Glomerular endothelial cell (primary cell): ENCODE measurements around the gene ALMS1. TPM values are rescaled to one million over a fixed set of nuclear protein-coding genes. Genes with fewer than 3 reads are reported as not detected.
"Not testable (repeated sequence)": the region's sequence is repeated elsewhere in the genome, so short reads cannot be mapped to it uniquely, and the experiment has no call there.

Experiments
- DNase-seq: peaks from one replicate; pipeline ENCODE4 v3.0.0-alpha.2; 2011; ENCODE audit warnings: low read depth, low spot score; ENCODE audit errors: extremely low read depth
- total RNA-seq: library from RNA; depleted of rRNA; stranded (reverse); fragments of >200 nt; gene quantifications from 2 replicates; pipeline ENCODE4 v1.2.3, GENCODE V29; 2015

ALMS1 gene
- total RNA-seq, 1 donor from 2014 or later, result 17.4 TPM

GRCh38 chr2:73403237-73403636 lies 17.6 kb downstream of the ALMS1 start:
- DNase-seq, result no peak

GRCh38 chr2:73404409-73404808 lies 18.8 kb downstream of the ALMS1 start:
- no peak for DNase-seq

- DNase-seq, result no peak
These were observed 21.4 kb downstream of the ALMS1 start for GRCh38 chr2:73406996-73407395.

GRCh38 chr2:73408198-73408597 lies 22.6 kb downstream of the ALMS1 start:
- DNase-seq, result no peak

DNA sequence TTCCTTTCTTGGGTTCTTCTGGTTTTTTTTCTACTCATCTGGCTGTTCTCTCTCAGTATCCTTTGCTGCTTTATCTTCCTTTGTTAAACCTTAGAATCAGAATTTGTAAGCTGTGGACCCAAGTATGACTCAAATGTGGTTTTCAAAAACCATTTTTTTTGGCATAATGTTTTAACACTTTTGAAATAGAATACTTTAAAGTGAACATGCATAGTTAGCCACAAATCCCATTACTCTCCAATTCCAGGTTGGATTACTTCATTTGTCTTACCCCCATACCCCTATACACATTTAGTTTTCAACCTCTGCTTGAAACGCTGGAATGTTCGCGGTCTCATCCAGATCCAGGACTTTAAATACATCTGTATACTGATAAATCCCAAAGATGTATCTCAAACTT lies 29.1 kb downstream of the ALMS1 start:
- DNase-seq, result no peak

DNA sequence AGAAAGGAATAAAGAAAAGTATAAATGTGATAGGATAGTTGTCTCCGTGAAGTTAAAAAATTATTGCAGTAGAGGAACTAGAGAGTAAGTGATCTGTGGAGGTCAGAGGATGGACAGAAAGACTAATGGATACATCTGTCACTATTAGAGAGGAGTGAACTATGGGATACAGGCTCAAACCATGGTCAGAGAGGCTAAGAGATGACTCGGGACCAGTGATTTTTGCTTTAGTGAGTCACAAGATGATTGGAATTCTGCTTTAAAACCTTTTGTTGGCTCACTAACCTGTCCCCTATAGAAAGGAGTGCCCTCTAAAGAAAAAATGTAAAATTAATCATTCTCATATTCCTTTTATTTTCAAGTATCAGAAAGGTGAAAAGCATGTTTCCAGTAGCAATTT lies 30.3 kb downstream of the ALMS1 start:
- DNase-seq, result no peak

- DNase-seq, result no peak
These were observed 32.7 kb downstream of the ALMS1 start for GRCh38 chr2:73418343-73418742.

DNA sequence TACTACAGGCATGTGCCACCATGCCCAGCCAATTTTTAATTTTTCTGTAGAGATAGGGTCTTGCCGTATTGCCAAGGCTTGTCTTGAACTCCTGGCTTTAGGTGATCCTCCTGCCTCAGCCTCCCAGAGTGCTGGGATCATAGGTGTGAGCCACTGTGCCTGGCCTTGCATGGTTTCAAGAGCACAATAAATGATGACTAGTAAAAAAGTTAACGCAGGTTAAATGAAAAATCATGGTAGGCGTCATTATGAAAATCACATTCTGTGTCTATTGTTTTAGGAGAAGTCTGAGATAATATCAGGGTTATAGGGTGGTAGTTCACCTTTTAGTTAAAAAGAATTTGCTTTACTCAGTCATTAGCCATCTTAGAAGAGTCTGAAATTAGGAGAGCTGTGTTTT lies 38.3 kb downstream of the ALMS1 start:
- no peak for DNase-seq

DNA sequence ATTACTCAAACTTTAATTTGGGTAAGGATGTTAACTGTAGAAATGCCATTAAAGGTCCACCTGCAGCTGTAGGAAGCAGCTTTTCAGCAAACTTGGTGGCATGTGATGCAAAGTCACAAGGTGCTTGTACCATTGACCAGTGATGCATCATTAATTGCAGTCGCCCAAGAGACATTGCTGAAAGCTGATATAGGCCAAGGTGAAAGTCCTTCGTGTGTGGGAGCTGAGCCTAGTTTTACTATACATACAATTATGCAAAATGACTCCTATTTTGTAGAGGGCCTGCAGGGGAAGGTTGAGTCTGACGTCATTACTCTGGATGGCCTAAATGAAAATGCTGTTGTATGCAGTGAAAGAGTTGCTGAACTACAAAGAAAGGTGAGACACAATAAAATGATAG lies 40.5 kb downstream of the ALMS1 start:
- DNase-seq, result no peak

DNA sequence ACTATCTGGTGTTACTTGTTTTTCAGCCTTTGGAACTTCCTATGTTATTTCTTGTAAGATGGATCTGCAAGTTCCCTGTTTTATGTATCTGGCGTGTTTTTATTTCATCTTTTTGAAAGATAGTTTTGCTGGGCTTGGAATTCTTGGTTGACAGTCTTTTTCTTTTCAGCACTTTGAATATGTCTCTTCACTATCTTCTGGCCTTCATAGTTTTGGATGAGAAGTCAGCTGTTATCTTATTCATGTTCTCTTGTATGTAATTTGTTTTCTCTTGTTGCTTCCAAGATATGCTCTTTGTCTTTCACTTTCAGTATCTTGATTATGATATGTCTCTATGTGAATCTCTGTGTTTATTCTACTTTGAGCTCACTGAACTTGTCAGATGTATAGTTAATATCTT lies 50.4 kb downstream of the ALMS1 start:
- no peak for DNase-seq

GRCh38 chr2:73444202-73444601 lies 58.6 kb downstream of the ALMS1 start:
- DNase-seq, result no peak

DNA sequence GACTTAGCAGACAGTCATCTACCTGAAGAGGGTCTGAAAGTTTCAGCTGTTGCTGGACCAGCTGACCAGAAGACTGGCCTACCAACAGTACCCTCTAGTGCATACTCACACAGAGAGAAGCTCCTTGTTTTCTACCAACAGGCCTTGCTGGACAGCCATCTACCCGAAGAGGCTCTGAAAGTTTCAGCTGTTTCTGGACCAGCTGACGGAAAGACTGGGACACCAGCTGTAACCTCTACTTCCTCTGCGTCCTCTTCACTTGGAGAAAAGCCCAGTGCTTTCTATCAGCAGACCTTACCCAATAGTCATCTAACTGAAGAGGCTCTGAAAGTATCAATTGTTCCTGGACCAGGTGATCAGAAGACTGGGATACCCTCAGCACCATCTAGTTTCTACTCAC lies 63.2 kb downstream of the ALMS1 start:
- DNase-seq, result no peak

GRCh38 chr2:73449404-73449803 lies 63.8 kb downstream of the ALMS1 start:
- DNase-seq, result no peak

GRCh38 chr2:73451263-73451972 lies 65.8 kb downstream of the ALMS1 start:
- no peak for DNase-seq

- no peak for DNase-seq
These were observed 72.3 kb downstream of the ALMS1 start for GRCh38 chr2:73457982-73458381.

DNA sequence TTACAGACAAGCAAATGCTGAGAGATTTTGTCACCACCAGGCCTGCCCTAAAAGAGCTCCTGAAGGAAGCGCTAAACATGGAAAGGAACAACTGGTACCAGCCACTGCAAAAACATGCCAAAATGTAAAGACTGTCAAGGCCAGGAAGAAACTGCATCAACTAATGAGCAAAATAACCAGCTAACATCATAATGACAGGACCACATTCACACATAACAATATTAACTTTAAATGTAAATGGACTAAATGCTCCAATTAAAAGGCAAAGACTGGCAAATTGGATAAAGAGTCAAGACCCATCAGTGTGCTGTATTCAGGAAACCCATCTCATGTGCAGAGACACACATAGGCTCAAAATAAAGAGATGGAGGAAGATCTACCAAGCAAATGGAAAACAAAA lies 76.8 kb downstream of the ALMS1 start:
- DNase-seq, result not testable (repeated sequence)

DNA sequence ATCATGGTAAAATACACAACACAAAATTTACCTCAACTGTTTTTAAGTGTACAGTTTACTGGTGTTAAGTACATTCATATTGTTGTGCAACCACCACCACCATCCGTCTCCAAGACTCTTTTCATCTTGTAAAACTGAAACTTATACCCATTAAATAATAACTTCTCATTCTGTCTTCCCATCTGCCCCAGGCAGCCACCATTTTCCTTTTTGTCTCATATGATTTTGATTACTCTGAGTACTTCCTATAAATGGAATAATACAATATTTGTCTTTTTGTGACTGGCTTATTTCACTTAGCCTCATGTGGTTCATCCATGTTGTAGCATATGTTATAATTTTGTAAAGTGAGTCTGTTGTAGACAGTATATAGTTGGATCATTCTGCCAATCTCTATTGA lies 82.7 kb downstream of the ALMS1 start:
- DNase-seq, result no peak

GRCh38 chr2:73483874-73484273 lies 98.2 kb downstream of the ALMS1 start:
- DNase-seq, result not testable (repeated sequence)

GRCh38 chr2:73487112-73487657 lies 101.5 kb downstream of the ALMS1 start:
- no peak for DNase-seq

- no peak for DNase-seq
These were observed 102.4 kb downstream of the ALMS1 start for GRCh38 chr2:73488079-73488478.

- no peak for DNase-seq
These were observed 103.4 kb downstream of the ALMS1 start for GRCh38 chr2:73489053-73489452.

GRCh38 chr2:73494031-73494430 lies 108.4 kb downstream of the ALMS1 start:
- DNase-seq, result no peak
